ENCODE results near the gene VWA3A. TPM values are rescaled to one million over a fixed set of nuclear protein-coding genes. Genes with fewer than 3 reads are reported as not detected.

Gene VWA3A
- total RNA-seq, 1 donor from 2014 or later, result 12.3 TPM

DNA sequence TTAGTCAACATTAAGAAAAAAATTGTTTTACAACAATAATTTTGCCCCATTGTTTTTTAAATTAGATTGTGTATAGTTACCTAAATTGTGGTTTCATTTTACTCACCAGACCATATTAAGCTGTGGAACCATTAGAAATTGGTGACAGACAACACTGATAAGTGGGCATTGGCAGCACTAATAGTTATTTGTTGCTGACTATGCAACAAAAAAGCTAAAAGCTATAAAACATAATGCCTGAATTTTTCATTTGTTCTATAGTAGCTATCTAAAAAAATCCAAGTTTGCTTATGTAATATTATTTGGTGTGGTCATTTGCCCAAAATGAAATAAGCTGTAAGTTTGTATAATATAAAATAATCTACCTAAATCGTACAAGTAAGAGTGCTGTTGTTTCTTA is 13.7 kb upstream of the VWA3A start:
- H3K4me3 ChIP-seq, result no peak overlapping the region
- no peaks in the 10 kb centered on the region for H3K9me3 ChIP-seq
- DNase-seq (no peak), ATAC-seq (no peak)
- no peak for TF ChIP-seq CTCF (IDR thresholded peaks at IDR 0.05)
- H3K4me1 ChIP-seq, result no peaks in the 10 kb centered on the region
- intact Hi-C loops (cut with DNase I), result loop anchor here (10.0 kb wide), 1 partner anchor 74 kb away; the partner anchor contains the start of genes MOSMO and PDZD9
- peaks cover 12% of the 10 kb centered on the region for H3K36me3 ChIP-seq
- H3K27me3 ChIP-seq (ENCODE audit: low read depth), result no peaks in the 10 kb centered on the region
- H3K27ac ChIP-seq, result no peak overlapping the region

GRCh38 chr16:22081050-22081449 is 11.3 kb upstream of the VWA3A start:
- H3K4me3 ChIP-seq, result no peak overlapping the region
- intact Hi-C loops (cut with DNase I), result no loop called here
- H3K27ac ChIP-seq, result no peak overlapping the region
- TF ChIP-seq CTCF (IDR thresholded peaks at IDR 0.05), result no peak
- no peak for DNase-seq
- H3K9me3 ChIP-seq, result no peaks in the 10 kb centered on the region
- no peak for ATAC-seq
- H3K36me3 ChIP-seq, result peaks cover 18% of the 10 kb centered on the region
- no peaks in the 10 kb centered on the region for H3K4me1 ChIP-seq
- H3K27me3 ChIP-seq (ENCODE audit: low read depth), result no peaks in the 10 kb centered on the region

DNA sequence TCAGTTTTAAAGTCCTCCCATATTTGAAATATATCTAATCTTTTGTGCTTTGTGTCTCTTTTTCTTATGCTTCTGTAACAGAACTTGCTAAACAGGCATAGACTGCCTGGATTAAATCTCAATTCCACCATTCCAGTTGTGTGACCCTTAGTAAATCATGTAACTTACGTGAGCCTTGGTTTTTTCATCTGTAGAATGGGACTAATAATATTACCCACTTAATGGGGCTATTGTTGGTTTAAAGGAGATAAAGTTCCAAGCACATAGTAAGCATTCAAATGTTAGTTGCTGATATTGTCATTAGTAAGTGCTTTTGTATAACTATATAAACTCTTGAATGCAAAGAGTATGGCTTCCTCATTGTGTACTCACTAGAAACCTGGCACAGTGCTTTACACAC is 5.9 kb upstream of the VWA3A start:
- TF ChIP-seq CTCF (IDR thresholded peaks at IDR 0.05), result no peak
- intact Hi-C loops (cut with DNase I), result no loop called here
- no peaks in the 10 kb centered on the region for H3K4me1 ChIP-seq
- ATAC-seq, result no peak
- no peak overlapping the region for H3K27ac ChIP-seq
- no peak overlapping the region for H3K4me3 ChIP-seq
- peaks cover 22% of the 10 kb centered on the region for H3K36me3 ChIP-seq
- H3K9me3 ChIP-seq, result no peaks in the 10 kb centered on the region
- no peaks in the 10 kb centered on the region for H3K27me3 ChIP-seq (ENCODE audit: low read depth)
- DNase-seq, result no peak

DNA sequence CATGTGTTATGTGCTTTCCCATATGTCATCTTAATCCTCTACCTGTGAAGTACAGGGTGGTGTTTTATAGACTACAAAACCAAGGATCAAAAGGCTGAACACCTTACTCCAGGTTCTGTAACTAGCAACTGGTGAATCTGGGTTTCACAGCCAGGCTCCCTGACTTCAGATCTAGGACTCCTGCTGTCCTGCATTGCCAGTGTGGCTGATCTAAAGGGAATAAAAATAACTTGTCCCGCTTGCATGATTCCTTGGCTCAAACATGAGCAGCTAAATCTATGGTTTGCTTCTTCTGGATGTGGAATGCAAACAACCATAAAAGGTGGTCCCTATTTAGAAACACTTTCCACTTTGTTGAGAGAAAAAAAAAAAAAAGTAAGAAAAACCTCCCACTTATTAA is 3.7 kb upstream of the VWA3A start:
- intact Hi-C loops (cut with DNase I), result no loop called here
- no peak for DNase-seq
- no peak for TF ChIP-seq CTCF (IDR thresholded peaks at IDR 0.05)
- H3K27ac ChIP-seq, result no peak overlapping the region
- H3K27me3 ChIP-seq (ENCODE audit: low read depth), result no peaks in the 10 kb centered on the region
- no peaks in the 10 kb centered on the region for H3K4me1 ChIP-seq
- H3K36me3 ChIP-seq, result peaks cover 19% of the 10 kb centered on the region
- no peak for ATAC-seq
- H3K4me3 ChIP-seq, result no peak overlapping the region
- H3K9me3 ChIP-seq, result no peaks in the 10 kb centered on the region

DNA sequence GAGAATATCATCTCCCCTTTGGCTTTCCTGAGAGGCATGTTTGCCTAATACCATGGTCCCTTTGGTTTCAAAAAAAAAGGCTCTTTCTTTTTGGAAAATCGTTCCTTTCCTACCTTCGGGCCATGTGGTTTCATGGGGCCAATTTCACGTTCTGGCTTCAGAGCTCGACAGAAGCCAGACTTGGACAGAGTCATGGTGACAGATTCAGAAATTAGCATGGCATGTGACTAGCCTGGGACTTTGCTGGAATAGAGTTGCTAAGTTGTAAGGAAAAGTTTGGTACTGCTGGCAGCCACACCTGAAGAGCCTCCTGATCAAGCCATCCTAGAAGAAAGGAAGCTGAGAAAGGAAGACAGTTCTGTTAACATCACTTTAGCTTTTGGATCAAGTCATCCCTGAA is 2.4 kb upstream of the VWA3A start:
- H3K4me3 ChIP-seq, result no peak overlapping the region
- intact Hi-C loops (cut with DNase I), result no loop called here
- H3K36me3 ChIP-seq, result peaks cover 19% of the 10 kb centered on the region
- no peaks in the 10 kb centered on the region for H3K4me1 ChIP-seq
- H3K27ac ChIP-seq, result no peak overlapping the region
- H3K27me3 ChIP-seq (ENCODE audit: low read depth), result no peaks in the 10 kb centered on the region
- no peak for DNase-seq
- no peak for TF ChIP-seq CTCF (IDR thresholded peaks at IDR 0.05)
- no peaks in the 10 kb centered on the region for H3K9me3 ChIP-seq
- no peak for ATAC-seq

DNA sequence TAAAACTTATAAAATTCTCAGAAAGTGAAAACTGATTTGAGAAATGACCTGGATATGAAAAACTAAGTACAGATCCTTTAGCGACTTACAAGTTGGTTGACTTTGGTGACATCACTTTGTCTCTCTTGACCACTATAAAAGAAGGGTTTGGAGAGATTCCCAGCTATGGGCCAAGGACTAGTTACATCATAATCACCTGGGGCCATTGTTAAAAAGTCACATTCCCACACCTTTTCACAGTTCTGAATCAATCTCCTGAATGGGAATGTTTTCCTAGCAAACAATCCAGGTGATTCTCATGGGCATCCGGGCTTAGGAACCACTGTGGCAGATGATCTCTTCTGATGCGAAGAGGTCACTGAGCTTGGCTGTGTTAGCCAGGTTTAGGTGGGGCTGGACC is 620 bp upstream of the VWA3A start:
- no peak for TF ChIP-seq CTCF (IDR thresholded peaks at IDR 0.05)
- DNase-seq (no peak), ATAC-seq (no peak)
- Histone ChIP-seq H3K27me3 (ENCODE audit: low read depth) (peaks cover 5% of the 10 kb centered on the region), H3K27ac (no peak overlapping the region), H3K36me3 (peaks cover 7% of the 10 kb centered on the region), H3K4me1 (no peaks in the 10 kb centered on the region), H3K9me3 (no peaks in the 10 kb centered on the region), H3K4me3 (no peak overlapping the region)
- intact Hi-C loops (cut with DNase I), result no loop called here

All from lower lobe of right lung (tissue), 2 donors.